Natural killer cell (primary cell): ENCODE results near the gene CNRIP1. TPM values are rescaled to one million over a fixed set of nuclear protein-coding genes. Genes with fewer than 3 reads are reported as not detected.

Experiments
- ATAC-seq, 3 donors: fragments of 150-1000 bp in 2 of 3; fragments of 200-7000 bp in 1 of 3; cut with Tn5 transposase; 1 replicate in 1 of 3; 2 replicates in 2 of 3; pipeline ENCODE4 v1.10.0; 2021; ENCODE audit warnings: mild to moderate bottlenecking in 2 of 3, moderate library complexity in 2 of 3
- DNase-seq, 2 donors: peaks; one replicate each; pipeline versions ENCODE4 v3.0.0 to v3.0.0-alpha.2; 2013 to 2021; ENCODE audit warnings: mixed read lengths in 1 of 2
- H3K27ac ChIP-seq: one replicate; pipeline ENCODE4 v1.5.1; 2013; ENCODE audit warnings: mild to moderate bottlenecking, low read length
- H3K27me3 ChIP-seq: one replicate; pipeline ENCODE4 v1.6.1; 2013; ENCODE audit warnings: low read length; ENCODE audit not compliant: control insufficient read depth, insufficient read depth
- H3K36me3 ChIP-seq: one replicate; pipeline ENCODE4 v1.6.1; 2013; ENCODE audit warnings: low read length; ENCODE audit not compliant: control insufficient read depth, insufficient read depth
- H3K4me1 ChIP-seq: one replicate; pipeline ENCODE4 v1.6.1; 2013; ENCODE audit warnings: low read length; ENCODE audit not compliant: control insufficient read depth, insufficient read depth
- H3K4me3 ChIP-seq: one replicate; pipeline ENCODE4 v1.5.1; 2013; ENCODE audit warnings: low read length
- H3K9me3 ChIP-seq: one replicate; pipeline ENCODE4 v1.6.1; 2013; ENCODE audit warnings: low read length; ENCODE audit not compliant: control insufficient read depth, insufficient read depth
- H3K27ac Mint-ChIP-seq, 2 donors: one replicate each; pipeline ENCODE4 v1.8.0; 2022; ENCODE audit warnings: mild to moderate bottlenecking in 2 of 2, mixed read lengths in 2 of 2, moderate library complexity in 1 of 2
- H3K27me3 Mint-ChIP-seq, 2 donors: one replicate each; pipeline ENCODE4 v1.8.0; 2022; ENCODE audit warnings: low read depth in 2 of 2, mixed read lengths in 2 of 2
- H3K36me3 Mint-ChIP-seq: one replicate; pipeline ENCODE4 v1.8.0; 2022; ENCODE audit warnings: mixed read lengths
- H3K4me1 Mint-ChIP-seq, 2 donors: one replicate each; pipeline ENCODE4 v1.8.0; 2022; ENCODE audit warnings: mixed read lengths in 2 of 2
- H3K4me3 Mint-ChIP-seq: one replicate; pipeline ENCODE4 v1.8.0; 2022; ENCODE audit warnings: mild to moderate bottlenecking, moderate library complexity, mixed read lengths
- H3K9me3 Mint-ChIP-seq, 2 donors: one replicate each; pipeline ENCODE4 v1.8.0; 2022; ENCODE audit warnings: mixed read lengths in 2 of 2
- CTCF ChIP-seq: fragments of 200-600 bp; IDR thresholded peaks from one replicate; pipeline ENCODE4 v1.8.0; 2022; ENCODE audit warnings: antibody characterized with exemption
- WGBS: methylation state at CpG from one replicate; pipeline ENCODE4 v1.1.7; 2013; ENCODE audit warnings: missing lambda C conversion rate; ENCODE audit not compliant: insufficient coverage; 5-methylcytosine and 5-hydroxymethylcytosine counted together
- intact Hi-C: fragments of 100-400 bp; cut with micrococcal nuclease; formaldehyde crosslinking; loops from one replicate; pipeline ENCODE4 v1.14.2; 2022
- total RNA-seq, 4 donors: library from RNA; stranded (reverse); fragments of 120-200 nt in 1 of 4; gene quantifications; one replicate each; pipeline versions ENCODE4 v1.2.3 to v1.2.4, GENCODE V29; 2013 to 2022

The CNRIP1 gene
- total RNA-seq, 3 donors from 2014 or later (not counting 1 experiment from before 2014, with no cell fraction given) = 0.39 to 0.98 TPM; not detected in 1

- H3K4me1 Mint-ChIP-seq = peaks cover 9 to 10% of the 10 kb centered on the region in 2 donors
- no peaks in the 10 kb centered on the region for H3K36me3 ChIP-seq
- H3K27me3 ChIP-seq = no peaks in the 10 kb centered on the region
- H3K9me3 Mint-ChIP-seq = no peaks in the 10 kb centered on the region
- intact Hi-C loops = no loop called here
- H3K36me3 Mint-ChIP-seq = no peaks in the 10 kb centered on the region
- H3K27ac ChIP-seq = no peak overlapping the region
- ATAC-seq = no peak
- 70% methylated on average over 2 of the region's 2 CpGs for WGBS
- TF ChIP-seq CTCF = no peak
- H3K9me3 ChIP-seq = no peaks in the 10 kb centered on the region
- H3K4me3 Mint-ChIP-seq = no peak overlapping the region
- peak overlapping the region in 1 of 2 donors; percentile 2 for H3K27ac Mint-ChIP-seq
- no peak overlapping the region for H3K4me3 ChIP-seq
- H3K4me1 ChIP-seq = no peaks in the 10 kb centered on the region
- DNase-seq = no peak
- no peaks in the 10 kb centered on the region for H3K27me3 Mint-ChIP-seq
Measured at GRCh38 chr2:68294913-68295312, 24.8 kb downstream of the CNRIP1 start.

DNA sequence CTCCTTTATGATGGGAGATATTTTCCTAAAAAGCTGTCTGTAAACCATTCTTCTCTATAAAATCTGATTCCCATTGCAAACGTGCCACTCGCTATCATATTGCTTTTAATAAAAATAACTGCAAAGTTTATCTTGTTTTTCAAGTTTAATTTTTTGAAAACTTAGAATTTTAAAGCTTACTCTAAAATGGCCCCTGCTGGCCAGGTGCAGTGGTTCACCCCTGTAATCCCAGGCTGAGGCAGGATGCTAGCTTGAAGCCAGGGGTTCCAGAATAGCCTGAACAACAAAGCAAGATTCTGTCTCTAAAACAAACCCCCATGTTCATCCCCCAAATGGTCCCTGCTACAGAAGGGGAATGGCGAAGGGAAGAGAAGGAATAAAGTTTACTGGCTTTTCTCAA is 25.6 kb downstream of the CNRIP1 start:
- Mint-ChIP-seq H3K27me3 (peaks cover 0 to 2% of the 10 kb centered on the region in 2 donors), H3K4me1 (peaks cover 9 to 10% of the 10 kb centered on the region in 2 donors), H3K27ac (no peak overlapping the region), H3K4me3 (no peak overlapping the region), H3K9me3 (no peaks in the 10 kb centered on the region), H3K36me3 (no peaks in the 10 kb centered on the region)
- no peak for TF ChIP-seq CTCF
- intact Hi-C loops = no loop called here
- Histone ChIP-seq H3K36me3 (no peaks in the 10 kb centered on the region), H3K4me3 (no peak overlapping the region), H3K27ac (no peak overlapping the region), H3K4me1 (no peaks in the 10 kb centered on the region), H3K27me3 (no peaks in the 10 kb centered on the region), H3K9me3 (no peaks in the 10 kb centered on the region)
- ATAC-seq (no peak), DNase-seq (no peak)
- WGBS = 66% methylated on average over 2 of the region's 3 CpGs

DNA sequence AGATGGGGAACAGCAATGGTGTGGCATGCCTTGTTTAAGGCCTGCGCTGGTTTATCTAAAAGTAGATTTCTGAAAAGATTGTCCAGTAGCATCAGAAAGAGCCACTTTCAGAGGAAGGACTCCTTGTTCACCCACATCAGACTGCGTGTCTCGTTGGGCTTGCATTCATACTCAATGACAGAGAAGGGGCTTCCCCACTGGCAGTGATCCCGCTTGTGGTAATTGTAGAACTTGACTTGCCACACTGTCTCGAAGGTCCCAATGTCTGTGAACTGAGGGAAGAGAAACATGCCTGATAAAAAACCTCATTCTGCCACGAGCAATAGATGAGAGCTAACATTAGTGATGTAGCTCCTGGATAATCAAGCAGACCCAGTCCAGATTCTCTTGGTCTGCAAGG is 26.0 kb downstream of the CNRIP1 start:
- H3K27me3 Mint-ChIP-seq = peaks cover under 1 to 2% of the 10 kb centered on the region in 2 donors
- Histone ChIP-seq H3K27me3 (no peaks in the 10 kb centered on the region), H3K4me3 (no peak overlapping the region), H3K9me3 (no peaks in the 10 kb centered on the region), H3K4me1 (no peaks in the 10 kb centered on the region), H3K27ac (no peak overlapping the region), H3K36me3 (no peaks in the 10 kb centered on the region)
- H3K4me1 Mint-ChIP-seq = peaks cover 9 to 10% of the 10 kb centered on the region in 2 donors
- H3K4me3 Mint-ChIP-seq = no peak overlapping the region
- H3K9me3 Mint-ChIP-seq = no peaks in the 10 kb centered on the region
- no peak for TF ChIP-seq CTCF
- H3K27ac Mint-ChIP-seq = no peak overlapping the region
- no peaks in the 10 kb centered on the region for H3K36me3 Mint-ChIP-seq
- DNase-seq (no peak), ATAC-seq (no peak)
- intact Hi-C loops = no loop called here
- WGBS = 75% methylated on average over 6 of the region's 6 CpGs

DNA sequence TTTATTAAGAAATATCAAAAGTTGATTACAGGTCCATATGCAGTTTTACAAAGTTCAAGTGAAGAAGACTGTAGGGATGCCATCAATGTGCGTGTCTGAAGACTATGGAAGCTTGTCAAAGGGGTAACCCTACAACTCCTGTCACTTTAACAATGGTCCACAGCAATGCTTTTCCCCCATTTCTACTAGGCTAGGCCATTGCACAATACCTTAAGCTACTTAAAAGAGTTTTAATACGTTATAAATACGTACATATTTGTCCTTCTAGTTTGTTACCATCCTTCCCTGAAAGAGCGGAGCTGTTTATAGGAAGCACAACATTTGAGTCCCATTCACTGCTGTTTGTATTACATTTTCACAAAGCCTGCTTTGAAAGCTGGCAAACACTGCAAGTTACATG is 26.7 kb downstream of the CNRIP1 start:
- no peaks in the 10 kb centered on the region for H3K4me1 ChIP-seq
- Mint-ChIP-seq H3K9me3 (no peaks in the 10 kb centered on the region), H3K36me3 (no peaks in the 10 kb centered on the region), H3K27ac (no peak overlapping the region), H3K4me1 (peaks cover 9 to 10% of the 10 kb centered on the region in 2 donors), H3K4me3 (no peak overlapping the region), H3K27me3 (peaks cover 2 to 8% of the 10 kb centered on the region in 2 donors)
- H3K27me3 ChIP-seq = no peaks in the 10 kb centered on the region
- H3K36me3 ChIP-seq = no peaks in the 10 kb centered on the region
- DNase-seq (no peak), ATAC-seq (no peak)
- no peak overlapping the region for H3K27ac ChIP-seq
- no peak overlapping the region for H3K4me3 ChIP-seq
- TF ChIP-seq CTCF = no peak
- 96% methylated on average over 4 of the region's 4 CpGs for WGBS
- no peaks in the 10 kb centered on the region for H3K9me3 ChIP-seq
- intact Hi-C loops = no loop called here
